Measurements from ENCODE around the gene GOLIM4. TPM values are rescaled to one million over a fixed set of nuclear protein-coding genes. Genes with fewer than 3 reads are reported as not detected.

The GOLIM4 gene
- total RNA-seq, 1 experiment from 2014 or later = 24.6 TPM

DNA sequence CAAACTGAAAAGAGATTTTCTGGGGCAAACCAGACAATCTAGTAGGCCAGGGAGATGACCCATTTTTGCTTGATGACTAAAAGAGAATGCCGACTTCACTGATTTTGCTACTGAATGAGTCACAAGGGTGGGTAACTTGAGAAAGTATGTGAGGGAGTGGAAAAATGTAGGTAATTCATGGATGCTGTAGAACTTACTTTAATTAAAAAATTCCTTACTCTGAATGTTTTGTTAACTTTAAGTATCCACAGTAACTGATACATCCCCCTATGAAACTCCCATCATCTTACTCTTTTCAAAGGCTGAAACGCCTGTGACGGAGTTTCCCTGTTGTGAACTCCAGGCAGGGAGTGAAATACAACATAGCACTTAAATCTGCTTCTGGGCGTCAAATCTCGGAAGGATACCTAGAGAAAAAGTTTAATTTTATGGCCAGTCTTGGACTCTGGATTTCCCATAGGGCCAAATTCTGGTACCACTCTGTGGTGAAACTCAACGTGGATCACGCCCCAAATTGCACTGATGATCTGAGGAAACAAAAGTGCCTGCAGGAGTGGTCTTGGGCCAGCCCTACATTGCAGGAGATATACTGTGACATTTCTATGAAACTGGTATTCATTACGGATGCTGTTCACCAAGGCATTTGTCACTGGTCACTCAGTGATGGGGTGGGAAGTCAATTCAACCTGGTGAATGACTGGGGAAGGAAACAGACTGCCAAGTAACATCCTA is 24.0 kb downstream of the GOLIM4 start:
- Histone ChIP-seq H3K79me2 (ENCODE audit: insufficient read depth, low read length) (no peaks in the 10 kb centered on the region; the same call in 1 of the 2 replicates), H3K23me2 (ENCODE audit: insufficient read length, low read depth, low read length, poor library complexity, severe bottlenecking) (no peaks in the 10 kb centered on the region), H2AFZ (ENCODE audit: low read length) (no peak overlapping the region), H3K9me3 (ENCODE audit: control insufficient read depth, low read depth, low read length) (no peaks in the 10 kb centered on the region), H3K79me1 (ENCODE audit: insufficient read depth, low read depth, low read length, poor library complexity, severe bottlenecking) (no peaks in the 10 kb centered on the region), H3K27ac (ENCODE audit: insufficient read length, low read depth, low read length) (no peak overlapping the region), H2AK5ac (ENCODE audit: insufficient read length, low read length) (no peak overlapping the region), H3K4me1 (ENCODE audit: insufficient read depth, low read length) (peaks cover 2% of the 10 kb centered on the region; the same call in 1 of the 2 replicates), H2BK120ac (ENCODE audit: low read depth, low read length, poor library complexity, severe bottlenecking) (no peak overlapping the region), H3K27me3 (ENCODE audit: insufficient read depth, low read length) (no peaks in the 10 kb centered on the region), H2BK5ac (ENCODE audit: insufficient read length, low read length) (no peak overlapping the region), H3K4ac (ENCODE audit: low read depth, low read length) (no peak overlapping the region), H3K14ac (ENCODE audit: insufficient read depth, low read length) (no peak overlapping the region), H2BK15ac (ENCODE audit: low read depth, low read length) (no peak overlapping the region), H3K23ac (ENCODE audit: insufficient read length, low read depth, low read length) (no peak overlapping the region), H3T11ph (ENCODE audit: low read length) (no peak overlapping the region), H2BK20ac (ENCODE audit: low read depth, low read length, poor library complexity, severe bottlenecking) (no peak overlapping the region), H3K4me2 (ENCODE audit: insufficient read depth, insufficient read length, low read length) (no peak overlapping the region), H3K9ac (ENCODE audit: extremely low read depth, insufficient read length, low read length) (no peak overlapping the region), H4K5ac (ENCODE audit: insufficient read length, low read depth, low read length) (no peak overlapping the region), H2BK12ac (ENCODE audit: insufficient read length, low read depth, low read length) (no peak overlapping the region), H3K56ac (ENCODE audit: insufficient read length, low read depth, low read length) (no peak overlapping the region), H3K18ac (ENCODE audit: insufficient read length, low read depth, low read length) (no peak overlapping the region), H4K20me1 (ENCODE audit: control insufficient read depth, insufficient read depth, insufficient read length) (no peaks in the 10 kb centered on the region), H4K91ac (ENCODE audit: insufficient read length, low read depth, low read length) (no peak overlapping the region), H4K8ac (replicated peaks; ENCODE audit: insufficient read length, low read depth, low read length) (no peak overlapping the region)
- no peaks in the 10 kb centered on the region; a peak in 1 of 5 replicates for H3K9me3 Mint-ChIP-seq
- no peaks in the 10 kb centered on the region for H3K27me3 Mint-ChIP-seq (ENCODE audit: low read depth)
- H3K4me3 Mint-ChIP-seq = no peak overlapping the region
- no peak for TF ChIP-seq CTCF (conservative IDR thresholded peaks at IDR 0.05)
- H3K4me1 Mint-ChIP-seq = peaks cover 13 to 16% of the 10 kb centered on the region in 2 experiments; a peak in 3 of 4 replicates
- H3K27ac Mint-ChIP-seq = no peak overlapping the region; a peak in 2 of 7 replicates
- H3K36me3 Mint-ChIP-seq (ENCODE audit: insufficient read depth in 1 of 3, low read depth in 3 of 3) = peaks cover 0 to 1% (median under 1%) of the 10 kb centered on the region in 3 experiments; a peak in 2 of 7 replicates
- DNase-seq = no peak
- no CpG with 5 or more reads among the region's 8 CpGs for WGBS (ENCODE audit: extremely low coverage, insufficient read length, low lambda C conversion rate)
